Measurements from ENCODE around the gene TIMM17A.

The TIMM17A gene

DNA sequence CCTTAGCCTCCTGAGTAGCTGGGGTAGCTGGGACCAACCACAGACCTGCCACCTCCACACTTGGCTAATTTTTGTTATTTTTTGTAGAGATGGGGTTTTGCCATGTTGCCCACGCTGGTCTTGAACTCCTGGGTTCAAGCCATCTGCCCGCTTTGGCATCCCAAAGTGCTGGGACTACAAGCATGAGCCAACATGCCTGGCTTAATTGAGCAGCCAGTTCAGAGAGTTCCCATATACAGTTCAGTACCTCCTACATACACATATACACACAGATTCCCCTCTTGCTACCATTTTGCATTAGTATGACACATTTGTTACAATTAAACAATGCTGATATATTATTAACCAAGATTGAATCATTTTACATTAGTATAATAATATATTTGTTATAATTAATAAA lies 30.1 kb downstream of the TIMM17A start:
- DNase-seq, result no peak

DNA sequence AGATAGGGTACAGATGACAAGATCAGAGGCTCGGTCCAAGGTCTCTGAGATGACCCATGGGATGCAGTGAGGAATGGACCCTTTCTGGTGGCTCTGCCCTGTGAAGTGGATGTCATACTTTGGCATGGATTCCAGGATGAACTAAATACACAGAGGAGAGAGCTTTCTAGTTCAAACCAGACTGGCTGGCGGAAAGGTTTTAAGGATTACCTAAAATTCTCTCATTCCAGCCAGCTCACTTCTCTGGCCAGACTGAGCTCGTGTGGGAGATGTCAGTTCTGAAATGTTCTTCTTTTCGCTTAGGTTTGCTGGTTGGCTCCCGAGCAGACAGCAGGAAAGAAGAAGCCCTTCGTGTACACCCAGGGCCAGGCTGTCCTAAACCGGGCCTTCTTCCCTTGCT lies 33.3 kb downstream of the TIMM17A start:
- DNase-seq, result no peak

DNA sequence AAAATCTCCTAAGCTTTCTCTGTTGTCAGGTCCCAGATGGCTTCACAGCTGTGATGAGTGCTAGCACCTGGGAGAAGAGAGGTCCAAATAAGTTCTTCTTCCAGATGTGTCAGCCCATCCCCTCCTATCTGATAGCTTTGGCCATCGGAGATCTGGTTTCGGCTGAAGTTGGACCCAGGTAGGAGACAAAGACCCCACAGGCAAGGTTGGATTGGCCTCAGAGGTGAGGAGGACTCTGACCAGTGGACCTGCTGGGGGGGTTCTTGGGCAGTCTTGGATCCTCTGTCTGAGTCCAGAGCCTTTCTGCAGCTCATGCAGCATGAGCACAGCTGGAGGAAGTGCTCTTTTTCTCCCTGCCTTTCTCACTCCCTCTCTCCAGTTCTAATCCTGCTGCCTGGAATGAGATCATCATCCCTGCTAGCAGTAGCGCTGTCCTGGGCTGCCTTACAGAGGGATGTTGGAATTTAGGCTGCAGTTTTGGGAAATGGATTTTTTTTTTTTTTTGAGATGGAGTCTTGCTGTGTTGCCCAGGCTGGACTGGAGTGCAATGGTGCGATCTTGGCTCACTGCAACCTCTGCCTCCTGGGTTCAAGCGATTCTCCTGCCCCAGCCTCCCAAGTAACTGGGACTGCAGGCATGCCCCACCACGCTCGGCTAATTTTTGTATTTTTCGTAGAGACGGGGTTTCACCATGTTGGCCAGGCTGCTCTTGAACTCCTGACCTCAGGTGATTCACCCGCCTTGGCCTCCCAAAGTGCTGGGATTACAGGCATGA lies 34.2 kb downstream of the TIMM17A start:
- no peak for DNase-seq

DNA sequence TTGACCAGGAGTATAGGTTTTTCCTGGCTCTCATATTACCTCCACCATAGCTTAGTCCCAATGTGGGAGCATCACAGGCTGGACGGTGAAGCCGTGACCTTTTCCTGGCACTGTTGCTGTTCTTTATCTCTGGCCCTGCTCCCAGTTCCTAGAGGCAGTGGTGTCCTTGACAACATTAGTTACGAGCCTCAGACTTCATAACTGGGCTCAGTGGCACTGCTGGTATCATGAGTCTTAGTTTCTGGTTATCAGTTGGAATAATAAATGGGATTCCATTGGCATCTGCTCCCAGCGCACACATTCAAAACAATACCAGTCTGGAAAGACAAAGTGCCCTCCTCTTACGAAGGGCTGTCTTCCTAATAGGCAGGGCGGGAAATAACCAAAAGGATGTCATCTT lies 35.1 kb downstream of the TIMM17A start:
- no peak for DNase-seq

DNA sequence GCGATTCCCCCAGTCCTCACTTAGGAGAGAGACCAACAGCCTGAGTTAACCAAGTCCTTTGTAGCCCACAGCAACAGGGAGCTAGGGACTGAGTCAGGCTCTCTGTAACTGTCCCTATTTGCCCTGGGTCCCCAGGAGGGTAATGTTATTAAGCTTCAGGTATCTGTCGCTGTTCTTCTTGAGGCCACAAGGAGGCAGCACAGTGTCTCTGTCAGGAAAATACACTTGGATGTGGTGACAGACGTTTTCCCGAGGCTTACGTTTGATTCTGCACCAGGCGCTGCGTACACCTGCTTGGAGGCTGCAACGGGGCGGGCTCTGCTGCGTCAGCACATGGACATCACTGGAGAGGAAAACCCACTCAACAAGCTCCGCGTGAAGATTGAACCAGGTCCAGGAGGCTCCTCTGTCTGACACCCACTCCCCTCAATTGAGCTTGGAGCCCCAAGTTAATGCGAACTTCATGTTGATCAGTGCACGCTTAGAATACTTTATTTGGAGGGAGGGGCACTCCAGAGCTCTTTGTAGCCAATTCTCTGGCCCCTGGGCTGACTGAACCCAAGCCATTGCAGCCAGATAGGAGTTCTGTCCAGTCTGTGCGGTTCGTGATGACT lies 44.4 kb downstream of the TIMM17A start:
- DNase-seq, result peak; percentile 47 to 65

DNA sequence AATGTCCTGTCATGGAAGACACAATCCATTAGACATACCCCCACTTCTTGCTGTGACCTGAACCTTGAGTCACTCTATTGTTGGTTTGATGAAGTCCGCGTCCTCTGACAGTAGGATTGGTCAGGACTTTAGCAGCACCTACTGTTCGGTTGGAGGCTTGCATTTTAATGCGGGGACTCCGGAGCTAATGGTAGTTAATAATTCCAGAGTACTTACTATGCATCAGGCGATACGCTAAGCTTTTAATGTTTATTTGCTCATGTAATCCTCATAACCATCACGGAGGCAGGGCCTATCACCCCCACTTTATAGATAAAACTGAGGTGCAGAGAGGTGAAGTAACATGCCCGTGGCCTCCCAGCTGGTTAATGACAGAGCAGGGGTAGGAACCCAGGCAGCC lies 47.2 kb downstream of the TIMM17A start:
- DNase-seq, result no peak

DNA sequence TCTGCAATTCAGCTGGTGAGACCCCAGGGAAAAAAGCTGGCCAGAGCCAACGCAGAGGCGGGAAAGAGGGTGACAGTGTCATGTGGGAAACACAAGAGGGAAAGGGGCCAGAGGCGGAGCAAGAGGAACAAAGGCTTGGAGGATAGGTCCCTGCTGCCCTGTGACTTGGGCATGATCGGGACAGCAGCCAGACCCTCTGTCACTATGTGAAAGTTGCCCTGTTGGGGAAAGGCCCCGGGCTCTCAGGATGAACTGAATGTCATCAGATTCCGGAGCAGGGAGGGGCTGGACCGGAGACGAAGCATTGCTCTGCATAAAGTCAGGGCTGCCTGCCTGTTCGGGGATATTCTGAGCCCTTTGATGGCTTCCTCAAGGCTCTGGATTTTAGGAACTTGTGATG lies 49.4 kb downstream of the TIMM17A start:
- DNase-seq, result no peak

DNA sequence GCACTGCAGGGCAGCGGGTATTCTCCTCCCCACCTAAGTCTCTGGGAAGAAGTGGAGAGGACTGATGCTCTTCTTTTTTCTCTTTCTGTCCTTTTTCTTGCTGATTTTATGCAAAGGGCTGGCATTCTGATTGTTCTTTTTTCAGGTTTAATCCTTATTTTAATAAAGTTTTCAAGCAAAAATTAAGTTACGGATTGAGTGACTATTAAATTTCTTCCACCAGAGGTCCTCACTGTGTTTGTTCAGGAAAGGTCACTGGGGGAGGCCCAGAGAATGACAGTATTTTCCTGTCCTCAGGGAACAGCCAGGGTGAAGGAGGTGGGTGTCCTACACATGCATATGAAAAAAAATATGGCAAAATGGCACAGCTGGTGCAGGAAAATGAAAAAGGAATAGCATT lies 50.7 kb downstream of the TIMM17A start:
- peak in 1 of 2 experiments; percentile 24 for DNase-seq

DNA sequence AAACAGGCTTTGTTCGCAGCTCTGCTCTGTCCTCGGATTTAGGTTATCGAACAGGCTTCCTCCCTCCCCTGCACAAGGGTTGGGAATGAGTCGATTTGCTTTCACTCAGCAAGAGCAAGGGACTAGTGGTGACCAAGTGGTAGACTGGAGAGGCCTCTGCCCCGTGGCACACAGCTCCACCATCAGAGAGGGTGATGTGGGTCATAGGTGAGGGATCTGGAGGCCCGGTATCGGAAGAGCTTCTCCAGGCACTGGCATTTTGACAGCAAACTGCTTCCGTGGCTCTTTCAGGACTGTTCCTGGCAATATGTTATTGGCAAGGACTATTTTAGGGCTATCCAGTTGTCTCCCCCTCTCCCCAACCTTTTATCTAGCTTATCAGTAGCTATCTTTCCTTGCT lies 52.0 kb downstream of the TIMM17A start:
- DNase-seq, result no peak

DNA sequence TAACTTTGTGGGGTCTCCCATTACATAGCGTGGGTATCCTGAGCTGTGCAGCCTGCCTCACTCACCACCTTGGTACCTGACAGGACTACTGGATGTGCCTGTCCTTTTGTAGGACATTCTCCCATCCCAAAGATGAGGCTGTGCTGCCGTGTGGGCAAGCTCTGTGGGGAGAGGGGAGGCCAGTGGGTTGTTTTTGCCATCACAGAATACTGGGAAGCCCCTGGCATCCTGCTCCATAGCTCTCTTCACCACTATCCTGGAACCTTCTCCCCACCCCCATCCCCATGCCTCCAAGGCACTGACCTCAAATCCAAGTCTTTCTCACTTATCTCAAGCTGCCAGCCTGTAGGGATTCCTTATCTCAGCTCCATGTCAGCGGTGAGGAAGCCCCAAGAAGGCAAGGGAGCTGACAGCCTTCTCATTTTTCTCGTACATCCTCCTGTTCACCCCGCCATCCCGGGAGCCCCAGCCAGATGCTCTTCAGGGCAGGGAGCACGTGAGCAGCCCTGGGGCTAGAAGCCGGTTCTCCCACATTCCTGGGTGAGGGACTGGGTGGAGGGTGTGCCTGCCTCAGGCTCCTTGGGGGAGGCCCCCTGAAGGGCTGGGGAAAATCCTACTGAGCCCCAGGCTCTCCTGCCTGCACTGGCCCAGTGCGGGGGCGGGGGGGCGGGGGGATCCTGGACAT lies 52.6 kb downstream of the TIMM17A start:
- DNase-seq, result no peak

DNA sequence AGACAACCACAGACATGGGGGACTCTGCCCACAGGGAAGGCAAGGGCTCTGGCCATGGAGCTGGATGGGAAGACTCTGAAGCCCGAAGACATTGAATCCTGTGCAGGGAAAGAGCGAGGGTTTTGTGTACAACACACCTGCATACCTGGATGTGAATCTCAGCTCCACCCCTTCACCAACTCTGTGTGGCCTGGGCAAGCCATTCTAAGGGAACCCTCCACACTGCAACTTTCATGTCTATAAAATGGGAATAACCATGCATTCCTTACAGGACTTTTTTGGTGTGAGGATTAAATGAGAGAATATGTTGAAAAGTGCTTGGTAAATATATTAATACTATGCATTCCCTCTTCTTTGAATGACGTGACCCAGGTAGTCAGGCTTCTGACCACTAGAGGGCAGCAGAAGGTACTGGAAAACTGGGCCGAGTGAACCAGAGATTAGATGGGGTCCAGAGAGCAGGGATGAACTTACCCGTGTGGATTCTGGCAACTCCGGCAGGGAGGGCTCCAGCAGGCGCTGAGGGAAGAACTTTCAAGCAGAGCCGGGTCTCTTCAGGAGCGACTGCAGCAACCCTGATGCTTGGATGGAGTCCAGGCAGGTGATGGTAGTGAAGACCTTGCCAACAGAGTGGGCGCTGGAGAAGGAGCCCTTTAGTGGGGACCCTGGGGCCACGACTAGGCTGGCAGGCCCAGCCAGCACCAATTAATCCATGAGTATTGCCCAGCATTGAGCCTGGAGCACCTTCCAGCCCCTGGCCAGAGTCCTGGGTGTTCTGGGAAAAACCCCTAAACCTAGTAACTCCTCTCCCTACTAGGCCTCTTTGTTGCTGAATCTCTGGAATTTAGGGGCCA lies 54.2 kb downstream of the TIMM17A start:
- peak; percentile 75 to 78 for DNase-seq

DNA sequence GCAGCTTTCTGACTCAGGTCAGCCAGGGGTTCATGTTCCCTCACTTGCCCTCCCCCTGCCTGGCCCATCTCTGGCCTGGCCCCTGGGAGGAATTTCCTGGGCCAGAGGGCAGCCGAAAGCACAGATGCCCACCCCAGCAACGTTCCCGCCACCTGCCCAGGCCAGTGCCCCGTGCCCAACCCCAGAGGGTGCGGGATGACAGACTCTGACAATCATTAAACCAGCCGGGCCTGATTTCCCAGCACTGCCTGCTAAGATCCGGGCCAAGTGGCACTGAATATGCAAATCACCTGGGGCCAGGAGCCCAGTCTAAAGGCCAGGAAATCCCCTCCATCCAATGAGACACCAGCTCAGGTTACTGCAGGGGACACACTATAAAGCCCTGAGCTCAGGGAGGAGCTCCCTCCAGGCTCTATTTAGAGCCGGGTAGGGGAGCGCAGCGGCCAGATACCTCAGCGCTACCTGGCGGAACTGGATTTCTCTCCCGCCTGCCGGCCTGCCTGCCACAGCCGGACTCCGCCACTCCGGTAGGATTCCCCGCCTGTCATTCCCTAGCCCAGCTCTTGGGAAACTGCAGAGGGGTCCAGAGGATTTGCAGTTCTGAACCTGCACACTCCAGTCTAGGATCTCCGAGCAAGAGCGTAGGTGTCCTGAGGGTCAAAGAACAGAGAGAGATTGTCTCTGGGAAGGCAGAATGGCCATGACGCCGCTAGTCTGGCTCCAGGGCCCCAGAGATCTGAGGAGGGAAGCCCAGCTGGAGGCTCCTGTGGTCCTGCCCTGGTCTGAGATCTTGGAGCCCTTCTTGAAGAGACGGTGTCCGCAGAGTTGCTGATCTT lies 55.1 kb downstream of the TIMM17A start, which contains the start of gene ELF3:
Gene ELF3 (plus strand): TSS at position 408 of the 836 bp plus-strand sequence. CDS start 550 bp downstream, outside the sequence.
- DNase-seq, result peak; percentile 90 to 95

DNA sequence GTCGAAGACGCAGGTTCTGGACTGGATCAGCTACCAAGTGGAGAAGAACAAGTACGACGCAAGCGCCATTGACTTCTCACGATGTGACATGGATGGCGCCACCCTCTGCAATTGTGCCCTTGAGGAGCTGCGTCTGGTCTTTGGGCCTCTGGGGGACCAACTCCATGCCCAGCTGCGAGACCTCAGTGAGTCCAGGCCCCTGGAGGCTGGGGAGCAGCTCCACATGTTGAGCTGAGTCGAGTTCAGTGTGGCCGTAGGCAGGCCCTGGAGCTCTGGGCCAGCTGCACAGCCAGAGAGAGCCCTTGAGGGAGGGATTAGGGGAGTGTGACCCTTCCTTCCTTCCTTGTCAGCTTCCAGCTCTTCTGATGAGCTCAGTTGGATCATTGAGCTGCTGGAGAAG lies 56.7 kb downstream of the TIMM17A start:
- DNase-seq, result no peak

DNA sequence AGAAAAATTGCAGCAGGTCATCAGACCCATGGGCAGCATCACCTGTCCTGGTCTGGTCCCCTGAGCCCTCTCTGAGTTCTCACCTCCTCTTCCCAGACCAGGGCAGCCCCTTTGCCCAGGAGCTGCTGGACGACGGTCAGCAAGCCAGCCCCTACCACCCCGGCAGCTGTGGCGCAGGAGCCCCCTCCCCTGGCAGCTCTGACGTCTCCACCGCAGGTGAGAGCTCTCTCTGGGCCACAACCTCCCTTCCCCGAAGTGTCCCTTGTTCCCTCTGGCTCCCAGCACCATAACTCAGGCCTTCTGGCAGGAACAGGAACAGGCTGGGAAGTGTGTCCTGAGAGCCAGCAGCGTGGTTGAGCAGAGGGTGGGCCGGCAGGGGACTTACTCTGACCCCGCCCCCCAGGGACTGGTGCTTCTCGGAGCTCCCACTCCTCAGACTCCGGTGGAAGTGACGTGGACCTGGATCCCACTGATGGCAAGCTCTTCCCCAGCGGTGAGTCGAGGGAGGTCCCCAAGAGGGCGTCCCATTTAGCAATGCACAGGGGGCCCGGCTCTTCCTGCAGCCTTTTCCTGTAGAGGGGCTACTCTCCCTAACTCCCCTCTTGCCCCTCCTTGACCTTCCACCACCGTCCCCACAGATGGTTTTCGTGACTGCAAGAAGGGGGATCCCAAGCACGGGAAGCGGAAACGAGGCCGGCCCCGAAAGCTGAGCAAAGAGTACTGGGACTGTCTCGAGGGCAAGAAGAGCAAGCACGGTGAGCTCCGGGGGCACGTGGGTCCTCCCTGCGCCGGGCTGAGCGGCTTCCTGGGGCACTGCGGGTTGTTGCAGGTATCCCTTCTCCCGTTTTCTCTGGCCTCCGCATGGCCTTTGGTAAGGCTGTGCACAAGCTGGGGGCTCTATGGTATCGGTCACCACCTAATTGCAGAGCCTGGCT lies 57.5 kb downstream of the TIMM17A start:
- DNase-seq, result no peak

DNA sequence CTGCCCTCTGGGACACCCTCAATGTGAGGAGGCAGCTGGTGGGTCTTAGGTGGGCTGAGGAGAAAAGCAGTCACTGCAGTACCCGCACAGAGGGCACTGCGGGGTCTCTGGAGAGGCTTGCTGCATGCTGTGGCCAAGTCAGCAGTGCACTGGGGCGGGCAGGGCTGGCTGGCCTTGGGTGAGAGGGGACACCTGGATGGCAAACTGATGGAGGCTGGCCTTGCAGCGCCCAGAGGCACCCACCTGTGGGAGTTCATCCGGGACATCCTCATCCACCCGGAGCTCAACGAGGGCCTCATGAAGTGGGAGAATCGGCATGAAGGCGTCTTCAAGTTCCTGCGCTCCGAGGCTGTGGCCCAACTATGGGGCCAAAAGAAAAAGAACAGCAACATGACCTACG lies 58.3 kb downstream of the TIMM17A start:
- no peak for DNase-seq

DNA sequence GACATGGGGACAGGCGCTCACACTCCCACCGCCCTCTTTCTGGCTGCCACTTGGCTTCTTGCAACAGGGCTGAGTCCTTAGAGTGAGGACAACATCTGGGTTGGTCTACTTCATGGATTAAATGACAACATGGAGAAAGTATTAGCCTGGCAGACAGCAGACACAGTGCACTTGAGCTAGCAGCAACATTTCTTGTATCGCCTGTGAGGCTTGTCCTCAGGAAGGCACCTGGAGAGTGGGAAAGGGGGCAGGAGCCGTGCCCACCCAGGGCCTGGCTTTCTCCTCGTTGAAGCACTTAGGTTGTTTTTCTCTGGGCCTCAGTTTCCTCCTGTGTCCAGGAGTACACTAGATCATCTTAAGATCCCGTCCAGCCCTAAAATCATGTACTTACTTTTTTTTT lies 58.8 kb downstream of the TIMM17A start:
- no peak for DNase-seq

DNA sequence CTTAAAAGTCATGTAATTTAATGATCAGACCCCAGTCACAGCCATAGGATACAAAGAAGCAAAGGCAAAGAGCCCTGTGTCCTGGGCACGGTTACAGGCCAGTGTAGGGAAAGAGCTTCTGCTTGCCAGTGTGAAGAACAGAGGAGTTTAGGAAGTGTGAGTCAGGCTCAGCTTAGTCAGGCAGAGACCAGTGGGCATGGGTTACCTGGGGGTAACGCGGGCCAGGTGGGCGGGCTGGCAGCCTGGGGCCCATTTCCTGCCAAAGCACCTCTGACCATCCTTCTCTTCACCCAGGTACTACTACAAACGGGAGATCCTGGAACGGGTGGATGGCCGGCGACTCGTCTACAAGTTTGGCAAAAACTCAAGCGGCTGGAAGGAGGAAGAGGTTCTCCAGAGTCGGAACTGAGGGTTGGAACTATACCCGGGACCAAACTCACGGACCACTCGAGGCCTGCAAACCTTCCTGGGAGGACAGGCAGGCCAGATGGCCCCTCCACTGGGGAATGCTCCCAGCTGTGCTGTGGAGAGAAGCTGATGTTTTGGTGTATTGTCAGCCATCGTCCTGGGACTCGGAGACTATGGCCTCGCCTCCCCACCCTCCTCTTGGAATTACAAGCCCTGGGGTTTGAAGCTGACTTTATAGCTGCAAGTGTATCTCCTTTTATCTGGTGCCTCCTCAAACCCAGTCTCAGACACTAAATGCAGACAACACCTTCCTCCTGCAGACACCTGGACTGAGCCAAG lies 59.8 kb downstream of the TIMM17A start:
- DNase-seq, result no peak

DNA sequence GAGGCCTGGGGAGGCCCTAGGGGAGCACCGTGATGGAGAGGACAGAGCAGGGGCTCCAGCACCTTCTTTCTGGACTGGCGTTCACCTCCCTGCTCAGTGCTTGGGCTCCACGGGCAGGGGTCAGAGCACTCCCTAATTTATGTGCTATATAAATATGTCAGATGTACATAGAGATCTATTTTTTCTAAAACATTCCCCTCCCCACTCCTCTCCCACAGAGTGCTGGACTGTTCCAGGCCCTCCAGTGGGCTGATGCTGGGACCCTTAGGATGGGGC lies 60.3 kb downstream of the TIMM17A start:
- DNase-seq, result no peak

DNA sequence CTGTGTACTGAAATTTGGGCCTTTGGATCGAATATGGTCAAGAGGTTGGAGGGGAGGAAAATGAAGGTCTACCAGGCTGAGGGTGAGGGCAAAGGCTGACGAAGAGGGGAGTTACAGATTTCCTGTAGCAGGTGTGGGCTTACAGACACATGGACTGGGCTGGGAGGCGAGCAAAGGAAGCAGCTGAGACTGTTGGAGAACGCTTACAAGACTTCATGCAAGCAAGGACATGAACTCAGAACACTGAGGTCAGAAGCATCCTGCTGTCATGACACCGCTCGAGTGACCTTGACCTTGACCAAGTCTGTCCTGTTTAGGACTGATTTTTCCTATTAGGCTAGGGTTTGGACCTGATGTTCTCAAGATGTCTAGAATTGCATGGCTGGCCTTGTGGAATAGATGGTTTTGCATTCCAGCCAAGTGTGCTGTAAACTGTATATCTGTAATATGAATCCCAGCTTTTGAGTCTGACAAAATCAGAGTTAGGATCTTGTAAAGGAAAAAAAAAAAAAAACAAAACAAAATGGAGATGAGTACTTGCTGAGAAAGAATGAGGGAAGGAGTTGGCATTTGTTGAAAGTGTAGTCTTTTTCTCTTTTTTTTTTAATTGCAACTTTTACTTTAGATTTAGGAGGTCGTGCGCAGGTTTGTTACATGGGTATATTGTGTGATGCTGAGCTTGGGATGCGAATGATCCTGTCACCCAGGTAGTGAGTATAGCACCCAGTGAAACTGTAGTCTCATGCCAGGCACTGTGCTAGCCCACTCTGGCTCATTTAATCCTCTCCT lies 60.9 kb downstream of the TIMM17A start:
- no peak for DNase-seq

Data from SHP77 (cell line).